ENCODE data around the gene NDUFV3. TPM values are rescaled to one million over a fixed set of nuclear protein-coding genes. Genes with fewer than 3 reads are reported as not detected.

Gene NDUFV3
- total and polyA plus RNA-seq, 2 donors (not counting 3 experiments of a cell fraction or from before 2014, with no cell fraction given): 13.4 to 45.7 TPM

DNA sequence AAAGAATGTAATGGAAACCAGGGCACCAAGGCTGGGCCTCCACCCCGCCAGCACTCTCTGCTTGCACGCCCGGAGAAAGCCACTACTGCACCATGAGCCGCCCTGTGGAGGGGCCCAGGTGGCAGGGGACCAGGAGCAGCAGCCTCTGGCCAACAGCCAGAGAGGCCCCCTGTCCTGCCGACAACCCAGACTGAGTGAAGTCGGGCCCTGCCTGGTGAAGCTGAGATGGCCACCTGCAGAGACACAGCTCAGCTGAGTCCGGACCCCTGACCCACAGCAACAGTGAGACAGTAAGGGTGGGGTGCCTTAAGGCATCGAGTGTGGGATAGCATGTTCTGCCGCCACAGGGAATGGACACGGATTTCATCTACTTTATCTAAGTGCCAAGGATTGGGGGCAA lies 42.6 kb upstream of the NDUFV3 start:
- no peaks in the 10 kb centered on the region for H3K4me1 ChIP-seq (ENCODE audit: control insufficient read depth, extremely low read depth, insufficient read depth, low read length)
- ChIA-PET POLR2A (no interaction called here), CTCF (no interaction called here)
- TF ChIP-seq EZH2 (IDR thresholded peaks at IDR 0.05; ENCODE audit: borderline replicate concordance, low read depth, low read length, severe bottlenecking): no peak
- no peak for TF ChIP-seq MYC (IDR thresholded peaks at IDR 0.05; ENCODE audit: low read depth, low read length)
- TF ChIP-seq POLR2AphosphoS5 (IDR thresholded peaks at IDR 0.05; ENCODE audit: insufficient read depth, low read depth, low read length): no peak
- TF ChIP-seq POLR2A (IDR thresholded peaks at IDR 0.05; ENCODE audit: low read depth, low read length): no peak
- TF ChIP-seq JUN (IDR thresholded peaks at IDR 0.05; ENCODE audit: borderline replicate concordance, insufficient read depth, insufficient read length, low read depth): no peak
- TF ChIP-seq GATA2 (IDR thresholded peaks at IDR 0.05; ENCODE audit: insufficient read depth, insufficient read length, low read depth, low read length): no peak
- TF ChIP-seq, protein P1, sequence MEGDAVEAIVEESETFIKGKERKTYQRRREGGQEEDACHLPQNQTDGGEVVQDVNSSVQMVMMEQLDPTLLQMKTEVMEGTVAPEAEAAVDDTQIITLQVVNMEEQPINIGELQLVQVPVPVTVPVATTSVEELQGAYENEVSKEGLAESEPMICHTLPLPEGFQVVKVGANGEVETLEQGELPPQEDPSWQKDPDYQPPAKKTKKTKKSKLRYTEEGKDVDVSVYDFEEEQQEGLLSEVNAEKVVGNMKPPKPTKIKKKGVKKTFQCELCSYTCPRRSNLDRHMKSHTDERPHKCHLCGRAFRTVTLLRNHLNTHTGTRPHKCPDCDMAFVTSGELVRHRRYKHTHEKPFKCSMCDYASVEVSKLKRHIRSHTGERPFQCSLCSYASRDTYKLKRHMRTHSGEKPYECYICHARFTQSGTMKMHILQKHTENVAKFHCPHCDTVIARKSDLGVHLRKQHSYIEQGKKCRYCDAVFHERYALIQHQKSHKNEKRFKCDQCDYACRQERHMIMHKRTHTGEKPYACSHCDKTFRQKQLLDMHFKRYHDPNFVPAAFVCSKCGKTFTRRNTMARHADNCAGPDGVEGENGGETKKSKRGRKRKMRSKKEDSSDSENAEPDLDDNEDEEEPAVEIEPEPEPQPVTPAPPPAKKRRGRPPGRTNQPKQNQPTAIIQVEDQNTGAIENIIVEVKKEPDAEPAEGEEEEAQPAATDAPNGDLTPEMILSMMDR (IDR thresholded peaks at IDR 0.05; ENCODE audit: extremely low read depth in 1 of 2, insufficient read depth in 1 of 2, low read depth in 1 of 2, low read length in 2 of 2): no peak
- TF ChIP-seq FOS (IDR thresholded peaks at IDR 0.05; ENCODE audit: borderline replicate concordance, insufficient read depth, low read length): no peak
- TF ChIP-seq, protein P2, sequence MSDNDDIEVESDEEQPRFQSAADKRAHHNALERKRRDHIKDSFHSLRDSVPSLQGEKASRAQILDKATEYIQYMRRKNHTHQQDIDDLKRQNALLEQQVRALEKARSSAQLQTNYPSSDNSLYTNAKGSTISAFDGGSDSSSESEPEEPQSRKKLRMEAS (IDR thresholded peaks at IDR 0.05; ENCODE audit: insufficient read depth, insufficient read length): no peak
- no peak overlapping the region for H3K27ac ChIP-seq (ENCODE audit: insufficient read depth, low read depth, low read length)
- intact Hi-C loops (cut with micrococcal nuclease) (no loop called here), dilution Hi-C loops (cut with MboI; ENCODE audit: extremely low pct_ligation_motif_present, low sequenced_read_pairs) (no loop called here)
- H3K9ac ChIP-seq (replicated peaks; ENCODE audit: extremely low read depth, insufficient read depth, low read length): no peak overlapping the region
- H2AFZ ChIP-seq (ENCODE audit: low read depth, low read length): no peak overlapping the region
- no peaks in the 10 kb centered on the region for H3K9me3 ChIP-seq (replicated peaks; ENCODE audit: control insufficient read depth, insufficient read depth, low read length)
- H3K9me1 ChIP-seq (replicated peaks; ENCODE audit: control insufficient read depth, extremely low read depth, insufficient read depth, low read length): no peaks in the 10 kb centered on the region
- H3K27me3 ChIP-seq (ENCODE audit: control insufficient read depth in 2 of 2, insufficient read depth in 2 of 2, low read length in 2 of 2): no peaks in the 10 kb centered on the region
- peaks cover 24% of the 10 kb centered on the region for H3K79me2 ChIP-seq (ENCODE audit: control insufficient read depth, insufficient read depth, low read length)
- no TSS peak for BruUV-seq (replicated peaks)
- H4K20me1 ChIP-seq (replicated peaks; ENCODE audit: control insufficient read depth, extremely low read depth, insufficient read depth, low read length): no peaks in the 10 kb centered on the region
- DNase-seq (ENCODE audit: low read depth, low spot score): no peak
- H3K36me3 ChIP-seq (ENCODE audit: control insufficient read depth in 2 of 2, extremely low read depth in 1 of 2, insufficient read depth in 2 of 2, low read length in 2 of 2): peaks cover 7 to 59% of the 10 kb centered on the region in 2 experiments
- H3K4me3 ChIP-seq (replicated peaks in 1 of 3; ENCODE audit: insufficient read depth in 1 of 3, low read depth in 1 of 3, low read length in 3 of 3): no peak overlapping the region
- no peak for FAIRE-seq
- no peak overlapping the region for H3K4me2 ChIP-seq (ENCODE audit: insufficient read depth, low read length)
